Parathyroid adenoma (tissue), 2 donors: ENCODE results near the gene SPPL3.

Source experiments
- H2AFZ ChIP-seq: fragments of 300-600 bp; sonication (generic); one replicate; pipeline ENCODE4 v1.7.0; 2017; ENCODE audit warnings: antibody characterized with exemption, mild to moderate bottlenecking
- H3K27ac ChIP-seq: fragments of 300-600 bp; sonication (generic); one replicate; pipeline ENCODE4 v1.7.0; 2017
- H3K27me3 ChIP-seq: fragments of 300-600 bp; sonication (generic); one replicate; pipeline ENCODE4 v1.7.0; 2017; ENCODE audit warnings: low read length; ENCODE audit not compliant: control insufficient read depth, insufficient read depth
- H3K36me3 ChIP-seq: fragments of 300-600 bp; sonication (generic); one replicate; pipeline ENCODE4 v1.7.0; 2017; ENCODE audit warnings: low read length; ENCODE audit not compliant: control insufficient read depth, insufficient read depth
- H3K4me1 ChIP-seq: fragments of 300-600 bp; sonication (generic); one replicate; pipeline ENCODE4 v1.7.0; 2017; ENCODE audit warnings: control low read depth
- H3K4me2 ChIP-seq: fragments of 300-600 bp; sonication (generic); one replicate; pipeline ENCODE4 v1.7.0; 2017; ENCODE audit warnings: low read length
- H3K4me3 ChIP-seq: fragments of 300-600 bp; sonication (generic); one replicate; pipeline ENCODE4 v1.7.0; 2017; ENCODE audit warnings: low read depth, low read length
- H3K79me2 ChIP-seq: fragments of 300-600 bp; sonication (generic); one replicate; pipeline ENCODE4 v1.7.0; 2017; ENCODE audit warnings: control low read depth
- H3K9ac ChIP-seq: fragments of 300-600 bp; sonication (generic); one replicate; pipeline ENCODE4 v1.7.0; 2017; ENCODE audit warnings: mild to moderate bottlenecking
- H3K9me3 ChIP-seq: fragments of 300-600 bp; sonication (generic); one replicate; pipeline ENCODE4 v1.7.0; 2017; ENCODE audit warnings: low read length; ENCODE audit not compliant: control insufficient read depth
- CTCF ChIP-seq: fragments of 300-600 bp; sonication (generic); IDR thresholded peaks from one replicate; pipeline ENCODE4 v1.7.0; 2017; ENCODE audit warnings: antibody characterized with exemption, mild to moderate bottlenecking
- donor health status: primary hyperparathyroidism.

Gene SPPL3

GRCh38 chr12:120939523-120939922 lies 35.4 kb upstream of the SPPL3 start:
- Histone ChIP-seq H3K9ac (no peak overlapping the region), H3K4me1 (no peaks in the 10 kb centered on the region), H3K79me2 (no peaks in the 10 kb centered on the region), H3K27ac (no peak overlapping the region), H2AFZ (no peak overlapping the region), H3K27me3 (no peaks in the 10 kb centered on the region), H3K4me2 (no peak overlapping the region), H3K36me3 (no peaks in the 10 kb centered on the region), H3K4me3 (no peak overlapping the region), H3K9me3 (no peaks in the 10 kb centered on the region)
- no peak for TF ChIP-seq CTCF

GRCh38 chr12:120938496-120938895 lies 34.3 kb upstream of the SPPL3 start:
- no peak overlapping the region for H2AFZ ChIP-seq
- no peaks in the 10 kb centered on the region for H3K36me3 ChIP-seq
- no peak overlapping the region for H3K27ac ChIP-seq
- no peak overlapping the region for H3K4me2 ChIP-seq
- peaks cover under 1% of the 10 kb centered on the region for H3K4me1 ChIP-seq
- TF ChIP-seq CTCF = no peak
- no peaks in the 10 kb centered on the region for H3K27me3 ChIP-seq
- H3K9me3 ChIP-seq = no peaks in the 10 kb centered on the region
- no peak overlapping the region for H3K4me3 ChIP-seq
- no peaks in the 10 kb centered on the region for H3K79me2 ChIP-seq
- no peak overlapping the region for H3K9ac ChIP-seq

- no peak overlapping the region for H3K9ac ChIP-seq
- no peaks in the 10 kb centered on the region for H3K36me3 ChIP-seq
- H3K27me3 ChIP-seq = no peaks in the 10 kb centered on the region
- H3K27ac ChIP-seq = no peak overlapping the region
- peaks cover 5% of the 10 kb centered on the region for H3K4me1 ChIP-seq
- no peak overlapping the region for H3K4me3 ChIP-seq
- no peaks in the 10 kb centered on the region for H3K9me3 ChIP-seq
- no peak for TF ChIP-seq CTCF
- H2AFZ ChIP-seq = no peak overlapping the region
- H3K4me2 ChIP-seq = no peak overlapping the region
- H3K79me2 ChIP-seq = no peaks in the 10 kb centered on the region
Observed at GRCh38 chr12:120936197-120936596, 32.0 kb upstream of the SPPL3 start.

- no peak for TF ChIP-seq CTCF
- Histone ChIP-seq H3K79me2 (no peaks in the 10 kb centered on the region), H3K27ac (no peak overlapping the region), H3K4me2 (no peak overlapping the region), H3K4me1 (peaks cover 8% of the 10 kb centered on the region), H3K36me3 (no peaks in the 10 kb centered on the region), H2AFZ (no peak overlapping the region), H3K9ac (no peak overlapping the region), H3K9me3 (no peaks in the 10 kb centered on the region), H3K4me3 (no peak overlapping the region), H3K27me3 (no peaks in the 10 kb centered on the region)
Observed at GRCh38 chr12:120933786-120934185, 29.6 kb upstream of the SPPL3 start.

- Histone ChIP-seq H3K4me1 (peaks cover 8% of the 10 kb centered on the region), H3K27ac (peak overlapping the region; percentile 51), H3K36me3 (no peaks in the 10 kb centered on the region), H2AFZ (peak overlapping the region; percentile 9), H3K9me3 (no peaks in the 10 kb centered on the region), H3K4me3 (no peak overlapping the region), H3K79me2 (no peaks in the 10 kb centered on the region), H3K4me2 (no peak overlapping the region), H3K9ac (no peak overlapping the region), H3K27me3 (no peaks in the 10 kb centered on the region)
- no peak for TF ChIP-seq CTCF
Observed at GRCh38 chr12:120932956-120933526, 28.9 kb upstream of the SPPL3 start.
